GM12865 (cell line): ENCODE results near the gene KLF5.

Source experiments
- DNase-seq: peaks from one replicate; pipeline ENCODE4 v3.0.0; 2010; ENCODE audit warnings: low read depth
- H3K4me3 ChIP-seq: 2 replicates; pipeline ENCODE4 v1.5.1; 2011; ENCODE audit warnings: mild to moderate bottlenecking, low read depth, low read length, control low read depth
- CTCF ChIP-seq: IDR thresholded peaks from 2 replicates; pipeline ENCODE4 v1.5.1; 2011; ENCODE audit warnings: low read length, control low read depth, low read depth, inconsistent platforms; ENCODE audit not compliant: insufficient read depth; ENCODE audit errors: missing control alignments

KLF5 gene

DNA sequence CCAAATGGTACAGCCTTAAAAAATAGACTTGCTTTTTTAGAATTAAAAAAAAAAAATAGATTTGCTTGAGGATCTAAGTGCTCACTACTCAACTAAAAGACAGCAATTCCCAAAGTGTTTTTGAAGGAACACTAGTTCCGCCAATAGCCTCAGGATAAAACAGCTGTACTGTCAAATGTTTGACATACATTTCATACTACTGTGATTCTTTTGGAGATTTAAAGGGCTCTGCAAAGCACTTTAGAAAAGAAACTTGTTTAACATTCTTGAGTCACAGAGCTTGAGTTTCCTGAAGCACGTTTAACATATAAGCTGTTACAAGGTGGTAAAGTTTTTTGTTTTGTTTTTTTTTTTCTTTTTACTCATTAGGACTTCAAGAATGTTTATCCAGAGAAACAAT lies 23.1 kb upstream of the KLF5 start:
- no peak overlapping the region for H3K4me3 ChIP-seq
- no peak for DNase-seq
- TF ChIP-seq CTCF = no peak

GRCh38 chr13:73036566-73036965 lies 22.2 kb upstream of the KLF5 start:
- DNase-seq = no peak
- no peak overlapping the region for H3K4me3 ChIP-seq
- TF ChIP-seq CTCF = no peak

DNA sequence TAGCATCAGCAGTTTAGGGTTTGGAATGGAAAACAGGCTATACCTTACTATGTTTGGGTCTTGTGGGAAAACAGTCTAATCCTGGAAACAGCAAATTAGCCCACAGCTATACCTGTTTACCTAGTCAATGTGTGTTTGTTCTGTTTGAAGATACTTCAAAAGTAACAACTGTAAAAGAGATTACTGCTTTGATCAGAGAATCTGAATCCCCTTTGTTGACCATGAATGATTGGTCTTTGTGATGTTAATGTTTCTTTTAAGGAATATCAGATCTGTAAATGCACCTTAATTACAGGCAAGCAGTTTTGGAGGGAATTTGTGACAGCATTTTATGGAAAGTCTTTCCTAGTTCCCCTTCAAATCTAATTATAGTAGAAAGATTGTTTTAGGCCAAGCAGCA lies 20.7 kb upstream of the KLF5 start:
- H3K4me3 ChIP-seq = no peak overlapping the region
- TF ChIP-seq CTCF = no peak
- no peak for DNase-seq

DNA sequence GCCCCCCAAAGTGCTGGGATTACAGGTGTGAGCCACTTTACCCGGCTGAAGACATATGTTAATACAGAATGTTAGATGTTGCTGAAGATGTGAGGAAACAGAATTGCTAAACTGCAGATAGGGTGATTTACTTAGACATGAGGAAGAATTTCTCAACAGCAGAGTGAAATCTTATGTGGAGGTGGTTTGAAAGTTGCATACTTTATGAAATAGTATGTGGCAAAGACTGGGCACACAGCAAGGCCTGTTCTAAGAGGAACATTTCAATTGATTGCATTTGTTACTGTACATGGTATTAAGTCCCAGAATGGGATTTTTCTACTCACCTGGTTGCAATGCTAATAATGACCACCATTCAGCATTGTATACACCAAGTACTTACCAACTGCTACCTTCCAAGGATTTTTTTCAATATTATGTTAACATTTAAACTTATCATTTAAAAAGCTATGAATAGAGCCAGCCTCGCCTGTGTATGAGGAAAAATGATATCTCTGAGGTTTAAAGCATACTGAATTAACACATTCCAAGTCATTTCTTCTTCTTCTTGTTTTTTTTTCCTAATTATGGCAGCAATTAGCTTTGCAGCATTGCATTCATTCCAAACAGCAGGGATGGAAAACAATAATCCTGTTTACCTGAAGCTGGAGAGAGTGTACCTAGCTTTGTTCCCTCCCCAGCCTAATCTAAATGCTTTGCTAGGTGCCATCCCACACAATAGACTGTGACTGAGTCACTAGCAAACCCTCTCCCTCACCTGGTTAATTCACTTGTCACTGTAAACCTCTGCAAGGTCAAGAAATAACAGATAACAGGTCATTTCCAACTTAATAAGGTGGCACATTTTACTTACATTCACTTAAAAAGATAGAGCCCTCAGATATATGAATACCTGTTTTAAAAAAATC lies 19.4 kb upstream of the KLF5 start:
- no peak for DNase-seq
- no peak overlapping the region for H3K4me3 ChIP-seq

GRCh38 chr13:73040484-73040883 lies 18.3 kb upstream of the KLF5 start:
- no peak overlapping the region for H3K4me3 ChIP-seq
- TF ChIP-seq CTCF = no peak
- DNase-seq = no peak

More for the DNA sequence above, 19.4 kb upstream of the KLF5 start:
- TF ChIP-seq CTCF = no peak

GRCh38 chr13:73040968-73041596 lies 17.7 kb upstream of the KLF5 start:
- no peak overlapping the region for H3K4me3 ChIP-seq
- TF ChIP-seq CTCF = no peak
- no peak for DNase-seq
